HG03159 (cell line): Measurements from ENCODE around the gene MEPCE.
"Not testable (repeated sequence)": the region's sequence is repeated elsewhere in the genome, so short reads cannot be mapped to it uniquely, and the experiment has no call there.

ENCODE experiments used
- ATAC-seq: cut with Tn5 transposase; IDR thresholded peaks from one replicate; pipeline ENCODE4 v1.9.1; 2021; ENCODE audit warnings: mild to moderate bottlenecking, moderate library complexity; ENCODE audit not compliant: unreplicated experiment

MEPCE gene

DNA sequence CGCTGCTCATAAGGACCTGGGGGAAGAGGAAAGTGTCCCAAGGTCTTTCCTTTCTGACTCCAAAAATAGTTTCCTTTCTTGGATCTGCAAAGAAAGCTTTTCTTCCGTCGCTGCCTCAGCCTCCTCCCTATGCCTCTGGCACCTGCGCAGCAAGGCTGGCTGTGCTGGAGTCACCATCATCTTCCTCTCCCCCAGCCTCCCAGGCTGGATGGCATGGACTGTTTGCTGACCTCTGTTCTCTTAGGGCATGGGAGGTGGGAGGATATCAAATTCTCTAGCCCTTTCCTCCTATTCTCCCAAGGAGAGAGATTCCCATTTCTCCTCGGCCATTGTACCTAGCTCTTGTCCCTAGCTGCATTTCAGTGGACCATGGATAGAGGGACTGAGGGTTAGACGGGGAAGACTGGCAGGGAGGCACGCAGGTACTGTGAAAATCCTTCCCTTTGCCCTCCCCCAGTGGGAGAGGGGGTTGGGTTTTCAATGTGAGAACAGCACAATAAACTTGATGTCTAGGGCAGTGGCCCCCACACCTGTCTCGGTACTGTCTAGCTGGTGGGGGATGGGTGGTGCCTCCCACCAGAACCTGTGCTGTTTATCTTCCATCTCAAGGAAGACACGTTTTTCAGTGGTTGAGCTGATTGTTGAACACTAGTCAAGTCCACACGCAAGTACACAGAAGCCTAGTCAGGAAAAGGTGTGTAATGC lies 4.1 kb downstream of the MEPCE start:
- ATAC-seq: no peak

DNA sequence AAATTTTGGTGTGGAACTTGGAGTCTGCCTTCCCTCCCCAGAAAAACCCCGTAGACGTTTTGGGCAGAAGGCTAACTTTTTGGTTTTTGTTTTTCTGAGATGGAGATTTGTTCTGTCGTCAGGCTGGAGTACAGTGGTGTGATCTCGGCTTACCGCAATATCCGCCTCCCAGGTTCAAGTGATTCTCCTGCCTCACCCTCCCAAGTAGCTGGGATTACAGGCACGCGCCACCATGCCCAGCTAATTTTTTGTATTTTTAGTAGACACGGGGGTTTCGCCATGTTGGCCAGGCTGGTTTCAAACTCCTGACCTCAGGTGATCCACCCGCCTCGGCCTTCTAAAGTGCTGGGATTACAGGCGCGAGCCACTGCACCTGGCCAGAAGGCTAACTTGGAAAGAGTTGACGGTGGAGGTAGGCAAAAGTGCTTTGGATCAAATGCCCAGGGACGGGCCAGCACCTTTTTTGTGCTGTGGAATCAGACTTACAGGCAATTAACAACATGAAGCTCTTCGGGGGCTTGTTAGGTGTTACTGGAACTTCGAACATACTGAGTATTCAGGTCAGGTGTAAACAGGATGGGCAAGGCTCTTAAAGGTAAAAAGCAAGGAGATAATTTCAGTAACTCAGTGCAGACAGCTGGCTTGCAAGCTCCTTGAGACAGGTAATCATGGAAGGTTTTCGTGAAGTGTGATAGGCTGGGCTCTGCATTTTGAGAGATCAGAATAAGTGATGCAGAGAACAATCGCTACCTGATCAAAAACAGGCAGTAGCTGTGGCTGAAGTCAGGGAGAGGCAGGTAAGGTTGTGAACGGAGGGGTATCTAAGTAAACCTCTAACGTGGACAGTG lies 4.9 kb downstream of the MEPCE start:
- ATAC-seq: no peak

DNA sequence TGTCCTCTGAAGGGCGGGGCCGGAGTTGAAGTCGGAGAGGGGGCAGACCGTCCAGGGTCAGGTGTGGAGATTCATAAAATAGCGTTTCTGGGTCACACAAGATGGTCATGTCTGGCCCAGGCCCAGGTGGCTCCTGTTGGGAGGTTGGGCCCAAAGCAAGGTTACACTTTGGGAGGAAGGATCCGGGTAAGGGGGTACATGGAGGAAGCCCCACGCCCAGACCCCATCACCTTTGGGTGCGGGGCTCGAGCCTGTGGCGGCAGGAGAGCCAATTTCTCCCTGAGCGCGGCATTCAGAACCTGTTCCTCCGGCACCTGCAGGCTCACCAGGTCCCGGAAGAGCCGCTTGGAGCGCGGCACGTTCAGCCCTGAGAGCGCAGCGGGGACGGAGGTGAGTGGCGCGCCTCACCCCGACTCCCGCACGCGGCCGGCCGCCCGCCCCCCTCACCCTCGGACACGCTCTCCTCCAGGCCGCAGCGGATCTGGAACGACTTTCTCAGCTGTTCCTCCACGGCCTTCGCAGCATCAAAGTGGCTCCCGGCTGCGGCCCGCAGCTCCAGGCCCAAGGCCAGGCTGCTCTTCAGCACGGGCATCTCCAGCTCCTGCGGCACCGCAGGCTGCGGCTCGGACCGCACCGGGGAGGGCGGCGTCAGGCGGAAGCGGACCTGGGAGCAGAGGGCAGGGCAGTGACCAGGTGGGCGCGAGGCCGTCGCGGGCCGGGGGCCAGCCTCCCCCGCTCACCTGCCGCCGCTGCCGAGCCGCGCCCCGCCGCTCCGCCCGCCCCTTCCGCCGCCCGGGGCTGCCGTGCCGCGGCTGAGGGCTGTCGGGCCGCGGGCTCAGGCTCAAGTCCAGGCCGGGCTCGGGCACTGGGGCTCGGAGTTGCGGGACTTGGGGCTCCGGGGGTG lies 6.0 kb downstream of the MEPCE start:
- peak; percentile 28 for ATAC-seq

DNA sequence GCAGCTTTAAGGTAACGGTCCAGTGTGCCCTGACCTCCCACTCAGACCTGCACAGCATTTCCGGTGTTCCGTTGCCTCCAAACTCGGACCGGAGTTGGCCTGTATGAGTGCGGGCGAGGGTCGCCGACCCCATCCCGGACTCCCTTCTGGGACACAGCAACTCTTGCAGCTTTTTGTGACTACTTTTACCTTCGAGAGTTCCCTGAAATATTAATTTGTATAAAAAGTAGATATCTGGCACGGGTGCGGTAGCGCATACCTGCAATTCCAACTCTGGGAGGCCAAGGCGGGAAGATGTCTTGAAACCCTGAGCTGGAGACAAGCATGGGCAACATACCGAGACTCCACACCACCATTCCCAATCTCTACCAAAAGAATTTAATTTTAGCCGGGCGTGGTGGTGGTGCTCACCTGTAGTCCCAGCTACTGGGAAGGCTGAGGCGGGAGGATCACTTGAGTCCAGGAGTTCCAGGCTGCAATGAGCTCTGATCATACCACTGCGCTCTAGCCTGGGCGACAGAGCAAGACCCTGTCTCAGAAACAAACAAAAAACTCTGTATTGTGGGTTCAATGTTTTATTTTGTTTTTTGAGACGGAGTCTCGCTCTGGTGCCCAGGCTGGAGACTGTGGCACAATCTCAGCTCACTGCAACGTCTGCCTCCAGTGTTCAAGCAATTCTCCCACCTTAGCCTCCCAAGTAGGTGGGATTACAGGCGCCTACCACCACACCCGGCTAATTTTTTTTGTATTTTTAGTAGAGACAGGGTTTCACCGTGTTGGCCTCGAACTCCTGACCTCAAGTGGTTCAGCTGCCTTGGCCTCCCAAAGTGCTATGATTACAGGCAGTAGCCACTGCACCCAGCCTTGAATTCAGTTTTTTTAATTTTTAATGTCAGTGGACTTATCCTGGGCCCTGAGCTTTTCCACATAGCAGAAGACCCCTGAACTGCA lies 7.8 kb downstream of the MEPCE start:
- no peak for ATAC-seq

DNA sequence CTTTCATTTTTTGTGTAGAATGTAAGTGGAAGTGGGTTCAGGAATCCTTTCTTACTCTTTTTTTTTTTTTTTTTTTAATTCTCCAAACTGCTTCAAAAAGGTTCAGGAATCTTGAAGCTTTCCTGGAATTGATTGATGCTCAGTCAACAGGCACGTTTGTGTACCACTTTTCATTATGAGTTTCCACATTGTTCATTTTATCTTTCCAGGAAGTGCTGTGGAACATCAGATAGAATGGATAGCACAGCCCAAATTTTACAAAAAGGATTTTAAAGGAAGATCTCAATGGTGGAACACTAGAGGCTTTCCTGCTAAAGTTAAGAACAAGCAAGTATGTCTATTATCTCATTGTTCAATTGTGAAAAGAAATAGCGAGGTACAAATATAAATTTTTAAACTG lies 8.5 kb downstream of the MEPCE start:
- no peak for ATAC-seq

DNA sequence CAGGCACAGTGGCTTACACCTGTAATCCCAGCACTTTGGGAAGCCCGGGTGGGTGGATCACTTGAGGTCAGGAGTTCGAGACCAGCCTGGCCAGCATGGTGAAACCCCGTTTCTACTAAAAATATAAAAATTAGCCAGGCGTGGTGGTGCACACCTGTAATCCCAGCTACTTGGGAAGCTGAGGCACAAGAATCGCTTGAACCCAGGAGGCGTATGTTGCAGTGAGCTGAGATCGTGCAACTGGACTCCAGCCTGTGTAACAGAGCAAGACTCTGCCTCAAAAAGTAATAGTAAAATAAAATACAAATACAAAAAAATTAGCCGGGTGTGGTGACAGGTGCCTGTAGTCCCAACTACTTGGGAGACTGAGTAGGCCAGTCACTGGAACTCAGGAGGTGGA lies 9.1 kb downstream of the MEPCE start:
- ATAC-seq: not testable (repeated sequence)

DNA sequence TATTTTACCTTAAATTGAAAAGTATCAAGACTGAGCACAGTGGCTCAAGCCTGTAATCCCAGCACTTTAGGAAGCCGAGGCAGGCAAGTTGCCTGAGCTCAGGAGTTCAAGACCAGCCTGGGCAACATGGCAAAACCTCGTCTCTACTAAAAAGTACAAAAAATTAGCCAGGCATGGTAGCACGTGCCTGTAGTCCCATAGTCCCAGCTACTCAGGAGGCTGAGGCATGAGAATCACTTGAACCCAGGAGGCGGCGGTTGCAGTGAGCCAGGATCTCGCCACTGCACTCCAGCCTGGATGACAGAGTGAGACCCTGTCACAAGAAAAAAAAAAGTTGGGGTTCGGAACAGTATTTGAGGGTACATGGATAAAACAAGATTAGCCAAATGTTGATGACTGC lies 9.6 kb downstream of the MEPCE start:
- ATAC-seq: not testable (repeated sequence)

DNA sequence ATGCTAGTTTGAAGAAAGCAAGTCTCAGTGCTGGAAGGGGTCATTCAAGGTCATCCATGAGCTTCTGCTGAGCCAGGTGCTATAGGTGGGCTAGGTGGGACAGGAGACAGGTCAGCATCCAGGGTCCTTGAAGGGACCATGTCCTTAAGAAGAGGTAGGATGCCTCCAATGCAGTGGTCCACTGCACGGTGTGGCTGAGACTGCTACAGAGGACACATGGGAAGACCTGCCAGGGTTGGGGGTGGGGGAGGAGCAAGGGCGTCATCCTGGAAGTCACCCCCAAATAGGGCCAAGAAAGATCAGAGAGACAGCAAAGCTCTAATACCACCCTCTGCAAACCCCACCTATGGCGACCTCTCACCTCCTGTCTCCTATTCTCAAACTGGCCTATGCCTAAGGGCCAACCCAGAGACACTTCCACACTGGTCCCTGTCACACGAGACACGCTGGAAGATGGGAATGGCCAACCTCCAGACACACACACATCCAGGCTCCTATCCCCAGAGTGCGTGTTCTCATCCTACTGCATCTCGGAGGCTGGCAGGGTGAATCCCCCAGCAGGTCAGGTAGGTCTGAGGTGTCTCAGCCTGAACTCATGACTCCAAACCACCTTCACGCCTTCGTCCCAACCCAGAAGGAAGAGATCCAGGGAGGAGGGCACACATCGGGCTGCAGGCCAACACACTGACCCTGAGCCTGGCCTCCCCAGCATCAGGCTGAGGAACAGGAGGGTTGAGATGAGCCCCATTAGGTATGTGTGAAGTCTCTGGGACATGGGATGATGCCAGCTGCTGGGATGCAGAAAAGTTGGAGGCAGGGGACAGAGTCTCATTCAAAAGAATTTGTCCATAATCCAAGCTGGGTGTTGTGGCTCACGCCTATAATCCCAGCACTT lies 12.3 kb downstream of the MEPCE start:
- no peak for ATAC-seq

DNA sequence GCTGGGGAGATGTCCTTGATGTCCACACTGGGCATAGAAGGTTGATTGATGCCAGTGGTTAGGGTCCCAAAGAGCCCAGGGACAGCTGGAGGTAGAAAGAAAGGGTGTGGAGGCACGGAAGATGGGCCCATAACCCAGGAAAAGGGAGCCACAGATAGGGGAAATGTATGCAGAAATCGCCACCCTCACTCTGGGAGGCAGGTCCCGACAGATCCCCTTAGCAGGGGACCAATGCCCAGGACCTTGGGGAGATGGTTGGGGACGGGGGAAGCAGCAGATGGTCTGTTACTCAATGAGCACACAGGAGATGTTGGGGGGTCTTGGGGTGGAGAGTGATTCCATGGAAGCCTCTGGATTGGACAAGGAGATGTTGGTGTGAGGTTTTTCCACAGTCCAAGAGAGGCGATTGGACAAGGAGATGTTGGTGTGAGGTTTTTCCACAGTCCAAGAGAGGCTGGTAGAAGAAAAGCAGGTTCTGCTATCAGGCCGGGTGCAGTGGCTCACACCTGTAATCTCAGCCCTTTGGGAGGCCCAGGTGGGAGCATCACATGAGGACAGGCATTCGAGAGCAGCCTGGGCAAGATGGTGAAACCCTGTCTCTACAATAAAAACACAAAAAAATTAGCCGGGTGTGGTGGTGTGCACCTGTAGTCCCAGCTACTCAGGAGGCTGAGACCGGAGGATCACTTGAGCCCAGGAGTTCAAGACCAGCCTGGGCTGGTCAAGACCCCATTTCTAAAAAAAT lies 13.6 kb downstream of the MEPCE start:
- ATAC-seq: no peak

DNA sequence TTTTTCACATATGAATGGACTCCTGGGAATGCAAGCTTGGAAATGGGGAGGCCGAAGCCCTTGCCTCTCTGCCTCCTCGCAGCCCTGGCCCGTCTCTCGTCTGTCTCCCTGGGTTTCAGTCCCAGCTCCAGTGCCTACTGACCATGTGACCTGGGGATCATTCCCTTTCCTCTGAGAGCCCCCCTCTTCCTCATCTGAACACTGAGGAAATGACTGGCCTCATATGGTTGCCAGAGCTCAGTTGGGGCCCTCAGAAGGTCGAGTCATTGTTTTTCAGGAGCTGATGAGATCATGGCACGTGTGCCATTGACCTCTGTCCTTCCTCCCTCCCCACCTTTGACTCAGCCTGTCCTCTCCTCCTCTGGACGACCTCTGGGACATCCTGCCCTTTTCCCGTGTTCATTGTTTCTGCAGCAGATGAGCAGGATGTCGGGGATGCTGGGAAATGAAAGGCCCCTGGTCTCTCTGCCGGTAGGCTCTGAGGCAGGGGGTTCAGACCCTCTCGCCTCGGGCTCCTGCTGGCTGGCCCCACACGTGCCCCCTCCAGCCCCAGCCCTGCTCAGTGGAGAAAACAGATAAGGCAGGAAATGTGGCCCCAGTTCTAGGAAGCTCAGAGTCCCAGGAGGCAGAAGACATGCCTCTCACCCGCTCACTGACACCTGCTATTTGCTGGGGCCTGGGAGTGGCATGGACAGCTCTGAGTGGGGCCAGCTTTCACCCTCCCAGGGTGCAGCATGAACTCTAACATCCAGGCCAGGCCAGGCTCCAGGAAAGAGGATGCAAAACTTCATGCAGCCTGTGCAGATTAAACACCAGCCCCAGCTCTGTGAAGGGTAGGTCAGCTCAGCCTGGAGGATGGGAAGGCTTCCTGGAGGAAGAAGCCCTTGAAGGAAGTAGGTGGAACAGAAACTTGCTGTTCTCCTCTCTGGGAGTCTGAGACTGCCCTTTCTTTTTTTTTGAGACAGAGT lies 15.0 kb downstream of the MEPCE start:
- ATAC-seq: no peak

DNA sequence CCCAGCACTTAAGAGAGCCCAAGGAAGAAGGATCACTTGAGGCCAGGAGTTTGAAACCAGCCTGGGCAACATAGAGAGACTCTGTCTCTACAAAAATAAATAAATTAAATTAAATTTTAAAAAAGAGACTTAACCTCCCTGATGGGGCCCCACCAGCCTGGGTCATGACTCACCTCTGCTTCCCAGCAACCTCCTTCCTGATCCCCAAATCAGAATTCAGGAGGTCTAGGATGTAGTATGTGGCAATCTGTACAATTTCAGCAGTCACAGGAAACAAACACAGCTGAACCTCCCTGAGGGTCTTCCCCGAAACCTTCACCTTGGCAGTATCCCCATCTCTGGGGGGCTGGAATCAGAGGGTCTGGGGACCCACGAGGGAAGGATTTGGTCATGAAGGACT lies 16.4 kb downstream of the MEPCE start:
- ATAC-seq: no peak

DNA sequence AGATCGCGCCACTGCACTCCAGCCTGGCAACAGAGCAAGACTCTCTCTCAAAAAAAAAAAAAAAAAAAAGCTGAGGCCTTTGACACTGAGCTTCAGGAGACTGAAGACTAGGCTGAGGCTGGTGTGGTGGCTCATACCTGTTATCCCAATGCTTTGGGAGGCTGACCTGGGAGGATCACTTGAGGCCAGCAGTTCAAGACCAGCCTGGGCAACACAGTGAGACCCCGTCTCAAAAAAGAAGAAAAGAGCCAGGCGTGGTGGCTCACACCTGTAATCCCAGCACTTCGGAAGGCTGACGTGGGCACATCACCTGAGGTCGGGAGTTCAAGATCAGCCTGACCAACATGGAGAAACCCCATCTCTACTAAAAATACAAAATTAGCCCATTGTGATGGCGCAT lies 17.7 kb downstream of the MEPCE start:
- ATAC-seq: not testable (repeated sequence)

DNA sequence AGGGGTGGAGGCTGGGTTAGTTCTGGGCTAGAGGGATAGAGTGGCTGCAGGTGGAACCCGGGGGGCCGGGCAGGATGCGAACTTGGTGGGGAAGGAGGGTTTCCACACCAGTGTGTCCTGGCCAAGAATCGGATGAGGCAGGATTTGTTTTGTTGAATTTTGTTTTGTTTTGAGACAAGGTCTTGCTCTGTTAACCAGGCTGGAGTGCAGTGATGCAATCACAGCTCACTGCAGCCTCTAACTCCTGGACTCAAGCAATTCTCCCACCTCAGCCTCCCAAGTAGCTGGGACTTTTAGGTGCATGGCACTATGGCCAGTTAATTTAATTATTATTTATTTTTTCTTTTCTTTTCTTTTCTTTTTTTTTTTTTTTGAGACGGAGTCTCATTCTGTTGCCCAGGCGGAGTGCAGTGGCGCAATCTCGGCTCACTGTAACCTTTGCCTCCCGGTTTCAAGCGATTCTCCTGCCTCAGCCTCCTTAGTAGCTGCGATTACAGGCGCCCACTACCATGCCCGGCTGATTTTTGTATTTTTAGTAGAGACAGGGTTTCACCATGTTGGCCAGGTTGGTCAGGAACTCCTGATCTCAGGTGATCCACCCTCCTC lies 19.7 kb downstream of the MEPCE start:
- no peak for ATAC-seq

DNA sequence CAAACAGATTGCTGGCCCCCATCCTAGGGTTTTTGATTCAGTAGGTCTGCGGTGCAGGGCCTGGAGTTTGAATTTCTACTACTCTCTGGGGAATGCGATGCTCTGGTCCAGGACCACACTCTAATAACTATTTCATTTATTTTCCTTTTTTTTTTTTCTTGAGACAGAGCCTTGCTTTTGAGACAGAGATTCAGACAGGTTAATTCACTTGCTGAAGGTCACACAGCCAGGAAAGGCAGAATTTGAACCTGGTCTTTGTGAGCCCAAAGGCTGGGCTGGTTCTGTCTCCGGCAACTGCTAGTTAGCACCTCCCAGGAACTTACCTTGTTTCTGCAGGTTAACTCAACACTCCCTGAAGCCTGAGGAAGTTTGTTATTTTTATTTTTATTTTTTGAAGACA lies 22.9 kb downstream of the MEPCE start:
- ATAC-seq: no peak

DNA sequence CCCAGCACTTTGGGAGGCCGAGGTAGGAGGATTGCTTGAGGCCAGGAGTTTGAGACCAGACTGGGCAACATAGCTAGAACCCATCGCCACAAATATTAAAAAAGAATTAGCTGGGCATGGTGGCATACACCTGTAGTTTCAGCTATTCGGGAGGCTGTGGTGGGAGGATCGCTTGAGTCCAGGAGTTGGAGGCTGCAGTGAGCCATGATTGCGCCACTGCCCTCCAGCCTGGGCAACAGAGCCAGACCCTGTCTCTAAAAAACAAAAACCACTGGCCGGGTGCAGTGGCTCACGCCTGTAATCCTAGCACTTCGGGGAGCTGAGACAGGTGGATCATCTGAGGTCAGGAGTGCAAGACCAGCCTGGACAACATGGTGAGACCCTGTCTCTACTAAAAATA lies 24.2 kb downstream of the MEPCE start:
- not testable (repeated sequence) for ATAC-seq

DNA sequence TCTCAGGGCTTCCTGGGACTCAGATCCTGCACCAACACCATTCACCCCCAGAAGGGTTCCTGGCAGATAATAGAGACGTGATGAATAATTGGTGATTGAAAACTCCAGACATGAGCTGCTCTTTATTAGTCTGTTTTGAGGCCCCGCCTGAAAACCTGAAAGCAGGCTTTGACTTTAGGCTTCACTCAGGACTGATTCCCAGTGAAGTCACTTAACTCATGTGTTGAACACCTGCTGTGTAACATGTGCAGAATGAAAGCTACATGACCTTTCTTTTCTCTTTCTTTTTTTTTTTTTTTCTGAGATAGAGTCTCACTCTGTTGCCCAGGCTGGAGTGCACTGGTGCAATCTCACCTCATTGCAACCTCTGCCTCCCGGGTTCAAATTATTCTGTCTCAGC lies 25.6 kb downstream of the MEPCE start:
- no peak for ATAC-seq

DNA sequence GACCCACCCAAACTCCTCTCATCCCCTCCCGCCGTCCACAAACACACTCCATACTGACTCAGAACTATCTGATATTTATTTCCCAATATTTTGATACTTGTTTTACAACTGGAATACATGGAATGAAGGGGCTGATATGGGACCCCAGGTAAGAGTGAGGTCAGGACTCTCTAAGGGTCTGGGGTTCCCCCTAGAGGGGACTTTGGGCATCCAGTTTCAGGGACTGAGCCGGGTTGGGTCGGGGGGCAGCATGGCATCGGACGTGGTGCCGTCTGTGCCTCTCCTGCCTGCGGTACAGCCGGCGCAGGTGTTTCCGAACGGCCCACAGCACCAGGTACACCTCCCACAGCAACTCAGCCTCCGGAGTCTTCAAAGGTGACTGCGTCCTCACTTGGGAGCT lies 26.9 kb downstream of the MEPCE start:
- ATAC-seq: no peak
